K562 (cell line): ENCODE measurements around the gene BST1. TPM values are rescaled to one million over a fixed set of nuclear protein-coding genes. Genes with fewer than 3 reads are reported as not detected.

ENCODE experiments used
- ATAC-seq: fragments of 200-7000 bp; cut with Tn5 transposase; 3 replicates; pipeline ENCODE4 v1.9.1; 2020; ENCODE audit warnings: moderate library complexity
- BruUV-seq: library from RNA; stranded (reverse); fragments of 400-500 nt; replicated peaks from 2 replicates; lab custom pipeline; 2021; lab: Mats Ljungman, UMichigan
- CTCF ChIA-PET: fragments of 300-600 bp; formaldehyde crosslinking; extraction: SDS; loops from one replicate; lab custom pipeline; 2021; ENCODE audit warnings: low intra/inter-chr PET ratio; lab: Yijun Ruan, JAX
- POLR2A ChIA-PET: fragments of 300-600, 350-650 bp; sonication (Branson Sonifier 250); formaldehyde crosslinking; extraction: SDS; loops from one replicate; lab custom pipeline; 2021; ENCODE audit warnings: antibody characterized with exemption, inconsistent platforms; lab: Yijun Ruan, JAX
- DNase-seq, 4 experiments: peaks; one replicate each; pipeline versions ENCODE4 v3.0.0 to v3.0.0-alpha.2; 2011 to 2018; ENCODE audit warnings: low spot score in 3 of 4, mixed read lengths in 3 of 4; ENCODE audit errors: extremely low read depth in 1 of 4
- FAIRE-seq: peaks from 2 replicates; lab custom pipeline; 2011; peaks lifted over from hg19 to GRCh38; lab: Jason Lieb, UNC
- H2AFZ ChIP-seq: 2 replicates; pipeline ENCODE4 v1.6.0; 2011; ENCODE audit warnings: low read depth, low read length, control low read depth, inconsistent platforms
- H3K27ac ChIP-seq: fragments of 200-600 bp; 3 replicates; pipeline ENCODE4 v1.8.0; 2011; ENCODE audit warnings: low read depth, mild to moderate bottlenecking, control low read depth, inconsistent platforms, low read length, moderate library complexity, mixed read lengths; ENCODE audit errors: extremely low read depth
- H3K27me3 ChIP-seq, 2 experiments: fragments of 300-600 bp in 1 of 2; 2 replicates in 1 of 2; 3 replicates in 1 of 2; pipeline versions ENCODE4 v1.6.0 to v1.8.0; 2011; ENCODE audit warnings: inconsistent platforms in 2 of 2, low read length in 2 of 2, mild to moderate bottlenecking in 1 of 2, mixed read lengths in 1 of 2, moderate library complexity in 1 of 2; ENCODE audit not compliant: control insufficient read depth in 2 of 2, insufficient read depth in 2 of 2
- H3K36me3 ChIP-seq: fragments of 300-600 bp; 3 replicates; pipeline ENCODE4 v1.8.0; 2011; ENCODE audit warnings: mild to moderate bottlenecking, low read length, inconsistent platforms; ENCODE audit not compliant: control insufficient read depth, insufficient read depth
- H3K4me1 ChIP-seq, 2 experiments: fragments of 200-600 bp in 1 of 2; replicated peaks in 1 of 2; 2 replicates in 1 of 2; 3 replicates in 1 of 2; pipeline versions ENCODE4 v1.5.1 to v1.8.0; 2011; ENCODE audit warnings: inconsistent platforms in 2 of 2, low read length in 2 of 2, mild to moderate bottlenecking in 1 of 2, mixed read lengths in 1 of 2, moderate library complexity in 1 of 2; ENCODE audit not compliant: control insufficient read depth in 2 of 2, insufficient read depth in 2 of 2
- H3K4me2 ChIP-seq: 2 replicates; pipeline ENCODE4 v1.6.1; 2011; ENCODE audit warnings: low read length, control low read depth, inconsistent platforms, mixed read lengths; ENCODE audit not compliant: insufficient read depth
- H3K4me3 ChIP-seq: fragments of 200-600 bp; sonication (generic), shearing (Covaris generic); 2 replicates; pipeline ENCODE4 v1.5.1; 2016; ENCODE audit warnings: control low read depth, inconsistent platforms
- H3K79me2 ChIP-seq: fragments of 200-600 bp; 3 replicates; pipeline ENCODE4 v1.8.0; 2011; ENCODE audit warnings: low read length, inconsistent platforms; ENCODE audit not compliant: control insufficient read depth, insufficient read depth
- H3K9ac ChIP-seq, 2 experiments: 2 replicates each; pipeline versions ENCODE4 v1.6.0 to v1.6.1; 2011; ENCODE audit warnings: low read depth in 2 of 2, low read length in 2 of 2, control low read depth in 1 of 2, inconsistent platforms in 1 of 2, mild to moderate bottlenecking in 1 of 2, mixed read lengths in 1 of 2; ENCODE audit not compliant: insufficient read depth in 1 of 2
- H3K9me1 ChIP-seq: one replicate; pipeline ENCODE4 v1.6.0; 2011; ENCODE audit warnings: inconsistent platforms, mild to moderate bottlenecking, low read length, moderate library complexity; ENCODE audit not compliant: control insufficient read depth, insufficient read depth
- H3K9me3 ChIP-seq: replicated peaks from 2 replicates; pipeline ENCODE4 v1.5.1; 2011; ENCODE audit warnings: low read depth, low read length, inconsistent platforms; ENCODE audit not compliant: control insufficient read depth, insufficient read depth
- H4K20me1 ChIP-seq: replicated peaks from 2 replicates; pipeline ENCODE4 v1.6.1; 2011; ENCODE audit warnings: low read length, inconsistent platforms, mixed read lengths; ENCODE audit not compliant: control insufficient read depth, insufficient read depth
- ATF7 ChIP-seq: fragments of 450-650 bp; IDR thresholded peaks from 2 replicates; pipeline ENCODE4 v1.7.1; 2014; ENCODE audit warnings: mild to moderate bottlenecking, moderate library complexity
- IRF9 ChIP-seq: fragments of 450-650 bp; IDR thresholded peaks from 2 replicates; pipeline ENCODE4 v1.6.1; 2016; ENCODE audit warnings: missing biosample characterization, missing genetic modification characterization
- MTA3 ChIP-seq: fragments of 450-650 bp; formaldehyde crosslinking; IDR thresholded peaks from 2 replicates; pipeline ENCODE4 v1.6.1; 2017; ENCODE audit warnings: mild to moderate bottlenecking, borderline replicate concordance
- POLR2AphosphoS5 ChIP-seq: IDR thresholded peaks from 2 replicates; pipeline ENCODE4 v1.6.1; 2011; ENCODE audit warnings: mild to moderate bottlenecking, low read depth, low read length, moderate library complexity; ENCODE audit not compliant: control insufficient read depth, insufficient read depth
- PPARD ChIP-seq: fragments of 250-450 bp; sonication (Bioruptor Pico); IDR thresholded peaks from 2 replicates; pipeline ENCODE4 v1.8.0; 2022; ENCODE audit warnings: inconsistent platforms, mild to moderate bottlenecking, moderate library complexity
- RAD21 ChIP-seq, 2 experiments: fragments of 250-450 bp in 1 of 2; fragments of 450-650 bp in 1 of 2; sonication (Bioruptor Pico) in 1 of 2; formaldehyde crosslinking in 1 of 2; IDR thresholded peaks in 1 of 2; conservative IDR thresholded peaks in 1 of 2; 2 replicates each; pipeline versions ENCODE4 v1.4.0 to v1.8.0; 2020 to 2022; ENCODE audit warnings: mild to moderate bottlenecking in 2 of 2, moderate library complexity in 1 of 2
- WGBS: fragments of 100-300 bp; shearing (Covaris generic); methylation state at CpG from one replicate; pipeline ENCODE4 v1.1.6; 2016; ENCODE audit warnings: low coverage, mixed read lengths; ENCODE audit not compliant: insufficient coverage; ENCODE audit errors: missing lambda C conversion rate; 5-methylcytosine and 5-hydroxymethylcytosine counted together
- in situ Hi-C: fragments of 300-500 bp; cut with MboI; formaldehyde crosslinking; loops from 4 replicates; pipeline ENCODE4 v1.15.0; 2018; ENCODE audit warnings: inconsistent platforms, mixed read lengths
- intact Hi-C: fragments of 100-400 bp; cut with micrococcal nuclease; formaldehyde crosslinking; loops from 2 replicates; pipeline ENCODE4 v1.14.2; 2022
- polyA plus RNA-seq, 8 experiments: library from polyadenylated mRNA; depleted of rRNA in 4 of 8; stranded (reverse) in 5 of 8; unstranded in 3 of 8; fragments of >200 nt; fragmentation: Nextera tagmentation in 2 of 8; fragmentation: Illumina TruSeq in 1 of 8; extraction: Ambion mirVana in 2 of 8; extraction: Trizol in 1 of 8; gene quantifications; 2 replicates each; pipeline versions ENCODE4 v1.2.1 to v1.2.3, GENCODE V29; 2011 to 2014; ENCODE audit warnings: inconsistent platforms in 1 of 8, missing spikeins in 1 of 8
- total RNA-seq, 7 experiments: library from RNA; depleted of rRNA in 6 of 7; stranded (reverse); fragments of >200 nt in 6 of 7; fragmentation: Illumina TruSeq in 2 of 7; extraction: Trizol in 2 of 7; gene quantifications; 2 replicates each; pipeline versions ENCODE4 v1.2.1 to v1.2.3, GENCODE V29; 2011 to 2021; ENCODE audit warnings: low replicate concordance in 1 of 7

BST1 gene
- total and polyA plus RNA-seq, 9 of the 15 experiments (the other 6 are each of a cell fraction or from before 2014, with no cell fraction given) = 0.04 to 0.38 (median 0.07) TPM; not detected in 6

- TF ChIP-seq RAD21 (CRISPR knock-in tag; conservative IDR thresholded peaks at IDR 0.05 in 1 of 2, IDR thresholded peaks at IDR 0.05 in 1 of 2) = no peak
Observed at GRCh38 chr4:15753786-15754185, 50.9 kb downstream of the BST1 start (continued).

GRCh38 chr4:15754323-15754722 is 51.5 kb downstream of the BST1 start:
- DNase-seq = no peak
- ChIA-PET CTCF (no interaction called here), POLR2A (interaction anchor here (0.5 to 0.6 kb wide), 2 partner anchors 15 to 43 kb away, joined by 3 to 4 read pairs; no protein-coding TSS in a partner anchor)
- Histone ChIP-seq H3K36me3 (no peaks in the 10 kb centered on the region), H2AFZ (no peak overlapping the region), H3K4me2 (no peak overlapping the region), H4K20me1 (no peaks in the 10 kb centered on the region), H3K9me3 (no peaks in the 10 kb centered on the region), H3K27me3 (peaks cover 0 to 10% of the 10 kb centered on the region in 2 experiments; a peak in 1 of 5 replicates), H3K4me3 (no peak overlapping the region), H3K79me2 (no peaks in the 10 kb centered on the region), H3K4me1 (no peaks in the 10 kb centered on the region), H3K27ac (no peak overlapping the region), H3K9ac (no peak overlapping the region), H3K9me1 (no peaks in the 10 kb centered on the region)
- BruUV-seq = no TSS peak
- in situ Hi-C loops (no loop called here), intact Hi-C loops (no loop called here)
- no peak for TF ChIP-seq POLR2AphosphoS5
- no peak for TF ChIP-seq PPARD (CRISPR knock-in tag)
- TF ChIP-seq ATF7 = no peak
- TF ChIP-seq MTA3 = no peak
- TF ChIP-seq IRF9 (tag) = no peak
- FAIRE-seq = no peak
- 2% methylated on average over 4 of the region's 4 CpGs for WGBS
- no peak for ATAC-seq
